Measurements from ENCODE around the gene DLK1. TPM values are rescaled to one million over a fixed set of nuclear protein-coding genes. Genes with fewer than 3 reads are reported as not detected.

DLK1 gene
- total RNA-seq, 2 donors from 2014 or later: not detected

DNA sequence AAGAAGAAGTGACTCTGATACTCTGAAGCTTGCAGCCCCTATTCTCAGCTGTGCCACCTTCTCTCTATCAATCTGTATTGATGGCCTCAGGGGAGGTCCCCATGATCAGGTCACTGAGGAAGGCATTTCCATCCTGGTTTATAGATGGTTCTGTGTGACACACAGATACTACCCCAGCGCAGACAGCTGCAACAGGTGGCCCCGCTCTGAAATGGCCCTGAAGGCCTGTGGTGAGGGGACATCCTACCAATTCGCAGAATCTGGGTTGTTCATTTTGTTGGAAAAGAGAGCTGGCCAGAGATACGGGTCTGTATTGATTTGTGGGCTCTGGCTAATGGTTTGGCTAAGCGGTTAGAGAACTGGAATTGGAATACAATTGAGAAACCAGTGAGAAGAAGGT lies 21.7 kb downstream of the DLK1 start:
- no peak for TF ChIP-seq CTCF (IDR thresholded peaks at IDR 0.05)
- Histone ChIP-seq H3K27ac (no peak overlapping the region), H3K27me3 (replicated peaks; ENCODE audit: insufficient read depth) (no peaks in the 10 kb centered on the region), H3K4me3 (no peak overlapping the region), H3K36me3 (no peaks in the 10 kb centered on the region), H3K9me3 (no peaks in the 10 kb centered on the region), H3K4me1 (ENCODE audit: control insufficient read depth in 1 of 2, low read depth in 2 of 2) (no peaks in the 10 kb centered on the region)
- DNase-seq (ENCODE audit: low spot score): no peak
- no peak for ATAC-seq (ENCODE audit: insufficient number of reproducible peaks, low FRiP score, low read depth)

- no peak overlapping the region for H3K4me3 ChIP-seq
- H3K4me1 ChIP-seq (ENCODE audit: control insufficient read depth in 1 of 2, low read depth in 2 of 2): no peaks in the 10 kb centered on the region
- ATAC-seq (ENCODE audit: insufficient number of reproducible peaks, low FRiP score, low read depth) (no peak), DNase-seq (ENCODE audit: low spot score) (no peak)
- H3K9me3 ChIP-seq: no peaks in the 10 kb centered on the region
- no peaks in the 10 kb centered on the region for H3K27me3 ChIP-seq (replicated peaks; ENCODE audit: insufficient read depth)
- no peaks in the 10 kb centered on the region for H3K36me3 ChIP-seq
- no peak overlapping the region for H3K27ac ChIP-seq
- no peak for TF ChIP-seq CTCF (IDR thresholded peaks at IDR 0.05)
Observed at GRCh38 chr14:100748944-100749343, 22.3 kb downstream of the DLK1 start.

GRCh38 chr14:100749967-100750597 lies 23.4 kb downstream of the DLK1 start:
- Histone ChIP-seq H3K9me3 (no peaks in the 10 kb centered on the region), H3K4me1 (ENCODE audit: control insufficient read depth in 1 of 2, low read depth in 2 of 2) (no peaks in the 10 kb centered on the region), H3K27me3 (replicated peaks; ENCODE audit: insufficient read depth) (no peaks in the 10 kb centered on the region), H3K27ac (no peak overlapping the region), H3K36me3 (no peaks in the 10 kb centered on the region), H3K4me3 (no peak overlapping the region)
- TF ChIP-seq CTCF (IDR thresholded peaks at IDR 0.05): no peak
- ATAC-seq (ENCODE audit: insufficient number of reproducible peaks, low FRiP score, low read depth): no peak
- no peak for DNase-seq (ENCODE audit: low spot score)

GRCh38 chr14:100750762-100751699 lies 24.3 kb downstream of the DLK1 start:
- Histone ChIP-seq H3K4me1 (ENCODE audit: control insufficient read depth in 1 of 2, low read depth in 2 of 2) (no peaks in the 10 kb centered on the region), H3K9me3 (no peaks in the 10 kb centered on the region), H3K36me3 (no peaks in the 10 kb centered on the region), H3K27ac (no peak overlapping the region), H3K4me3 (no peak overlapping the region), H3K27me3 (replicated peaks; ENCODE audit: insufficient read depth) (no peaks in the 10 kb centered on the region)
- DNase-seq (ENCODE audit: low spot score): no peak
- TF ChIP-seq CTCF (IDR thresholded peaks at IDR 0.05): no peak
- no peak for ATAC-seq (ENCODE audit: insufficient number of reproducible peaks, low FRiP score, low read depth)

- H3K27ac ChIP-seq: no peak overlapping the region
- no peak for TF ChIP-seq CTCF (IDR thresholded peaks at IDR 0.05)
- no peaks in the 10 kb centered on the region for H3K27me3 ChIP-seq (replicated peaks; ENCODE audit: insufficient read depth)
- H3K9me3 ChIP-seq: no peaks in the 10 kb centered on the region
- ATAC-seq (ENCODE audit: insufficient number of reproducible peaks, low FRiP score, low read depth) (no peak), DNase-seq (ENCODE audit: low spot score) (no peak)
- H3K36me3 ChIP-seq: no peaks in the 10 kb centered on the region
- no peak overlapping the region for H3K4me3 ChIP-seq
- H3K4me1 ChIP-seq (ENCODE audit: control insufficient read depth in 1 of 2, low read depth in 2 of 2): no peaks in the 10 kb centered on the region
Observed at GRCh38 chr14:100754020-100754419, 27.3 kb downstream of the DLK1 start.

All from thoracic aorta (tissue), 2 donors.